Activated CD8-positive, alpha-beta memory T cell treated with anti-CD3 and anti-CD28 coated beads, Interleukin-2, amount 50 U/mL, for 1 hour (primary cell): ENCODE results near the gene KLK5.

ENCODE experiments used
- DNase-seq: peaks from one replicate; pipeline ENCODE4 v3.0.0-alpha.2; 2020; ENCODE audit errors: extremely low read depth

The KLK5 gene

GRCh38 chr19:50969413-50969760 lies 16.5 kb upstream of the KLK5 start, which contains the start of gene KLK6:
Gene KLK6 (minus strand): TSS chr19:50969591. CDS start chr19:50968104, 1,487 bp downstream.
- DNase-seq, result no peak

DNA sequence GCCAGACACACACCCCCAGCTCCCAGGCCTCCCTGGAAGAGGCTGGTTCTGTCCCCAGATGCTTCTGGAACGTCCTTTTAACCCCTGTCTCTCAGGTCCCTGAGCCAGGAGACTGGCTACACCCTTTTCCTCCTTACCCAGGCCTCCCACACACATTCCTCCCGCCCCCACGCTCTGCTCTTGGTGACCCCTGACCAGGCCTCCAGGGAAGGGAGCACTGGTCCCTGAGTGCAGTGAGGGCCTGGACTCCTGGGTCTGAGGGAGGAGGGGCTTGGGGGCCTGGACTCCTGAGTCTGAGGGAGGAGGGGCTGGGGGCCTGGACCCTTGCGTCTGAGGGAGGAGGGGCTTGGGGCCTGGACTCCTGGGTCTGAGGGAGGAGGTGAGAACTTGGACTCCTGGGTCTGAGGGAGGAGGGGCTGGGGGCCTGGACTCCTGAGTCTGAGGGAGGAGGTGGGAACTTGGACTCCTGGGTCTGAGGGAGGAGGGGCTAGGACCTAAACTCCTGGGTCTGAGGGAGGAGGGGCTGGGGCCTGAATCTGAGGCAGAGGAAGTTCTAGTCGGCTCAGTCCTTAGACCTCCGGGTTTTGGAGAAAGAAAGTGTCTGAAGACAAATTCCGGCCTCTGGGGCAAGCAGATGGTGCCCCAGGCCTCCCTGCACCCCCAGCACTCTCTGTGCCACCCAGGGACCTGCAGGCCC lies 16.0 kb upstream of the KLK5 start:
- no peak for DNase-seq

- DNase-seq, result no peak
Measured at GRCh38 chr19:50967929-50968715, 15.3 kb upstream of the KLK5 start.

GRCh38 chr19:50964266-50964665 lies 11.4 kb upstream of the KLK5 start:
- DNase-seq, result no peak

DNA sequence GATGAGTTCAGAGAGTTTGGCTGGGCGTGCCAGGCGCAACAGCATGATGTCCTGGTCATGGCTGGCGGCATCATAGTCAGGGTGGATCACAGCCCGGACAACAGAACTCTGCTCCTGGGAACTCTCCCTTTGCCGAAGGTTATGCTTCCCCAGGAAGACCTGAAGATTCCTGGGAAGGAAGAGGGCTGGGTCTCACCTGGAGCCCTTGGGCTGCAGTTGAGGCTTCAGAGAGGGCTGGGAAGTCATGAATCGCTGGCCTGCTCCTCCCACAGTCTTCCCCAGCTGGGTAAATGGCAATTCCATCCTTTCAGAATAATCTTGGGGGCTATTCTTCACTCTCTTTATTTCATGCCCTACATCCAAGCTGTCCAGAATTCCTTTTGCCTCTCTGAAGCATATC lies 10.5 kb upstream of the KLK5 start:
- no peak for DNase-seq

DNA sequence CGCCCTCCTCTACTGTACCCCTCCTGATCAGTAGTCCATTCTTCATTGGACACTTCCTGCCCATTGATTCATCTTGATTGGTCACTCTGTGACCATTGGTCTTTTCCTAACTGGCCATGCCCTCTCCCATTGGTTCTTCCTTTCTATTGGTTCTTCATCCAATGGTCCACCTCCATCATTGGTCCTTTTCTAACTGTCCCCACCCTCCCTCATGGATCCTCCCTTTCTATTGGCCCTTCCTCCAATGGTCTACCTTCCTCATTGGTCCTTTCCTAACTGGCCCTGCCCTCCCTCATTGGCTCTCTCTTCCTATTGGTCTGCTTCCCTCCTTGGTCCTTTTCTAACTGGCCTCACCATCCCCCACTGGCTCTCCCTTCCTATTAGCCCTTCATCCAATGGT lies 9.4 kb upstream of the KLK5 start:
- no peak for DNase-seq

- no peak for DNase-seq
Measured at GRCh38 chr19:50959731-50960500, 7.1 kb upstream of the KLK5 start.

DNA sequence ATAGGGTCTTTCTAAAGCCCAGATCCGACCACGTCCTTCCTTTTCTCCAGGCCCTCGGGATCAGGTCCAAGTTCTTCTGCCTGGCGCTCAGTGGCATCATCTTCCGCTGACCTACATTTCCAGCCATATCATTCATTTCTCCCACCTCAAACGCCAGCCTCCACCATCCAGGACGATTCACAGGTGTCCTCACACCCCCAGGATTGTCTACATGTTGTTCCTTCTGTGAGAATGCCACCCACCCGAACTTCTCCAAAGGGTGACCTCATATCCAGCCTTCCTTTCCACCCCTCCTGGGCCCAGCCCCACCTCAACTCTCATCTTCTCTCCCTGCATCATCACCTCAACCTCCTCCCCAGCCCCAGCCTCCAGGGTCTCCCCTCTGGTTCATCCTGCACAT lies 4.7 kb upstream of the KLK5 start:
- no peak for DNase-seq

DNA sequence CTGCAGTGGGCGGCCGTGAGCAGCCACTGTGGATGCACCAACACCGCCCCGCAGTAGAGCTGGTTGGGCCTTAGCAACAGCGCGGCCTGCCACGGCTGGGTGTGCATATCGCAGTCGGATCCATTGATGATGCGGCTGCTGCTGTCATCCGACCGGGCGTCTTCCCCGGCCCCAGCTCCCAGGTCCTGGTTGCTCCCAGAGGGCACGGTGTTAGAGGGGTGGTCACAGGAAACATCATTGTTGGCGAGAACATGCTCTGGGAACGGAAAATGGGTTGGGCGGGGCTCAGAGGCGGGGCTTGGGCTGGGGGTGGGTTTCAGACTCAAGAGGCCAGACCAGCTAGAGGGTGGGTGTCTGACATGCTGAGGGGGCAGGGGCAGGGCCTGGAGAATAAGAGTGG lies 3.0 kb downstream of the KLK5 start:
- DNase-seq, result no peak

DNA sequence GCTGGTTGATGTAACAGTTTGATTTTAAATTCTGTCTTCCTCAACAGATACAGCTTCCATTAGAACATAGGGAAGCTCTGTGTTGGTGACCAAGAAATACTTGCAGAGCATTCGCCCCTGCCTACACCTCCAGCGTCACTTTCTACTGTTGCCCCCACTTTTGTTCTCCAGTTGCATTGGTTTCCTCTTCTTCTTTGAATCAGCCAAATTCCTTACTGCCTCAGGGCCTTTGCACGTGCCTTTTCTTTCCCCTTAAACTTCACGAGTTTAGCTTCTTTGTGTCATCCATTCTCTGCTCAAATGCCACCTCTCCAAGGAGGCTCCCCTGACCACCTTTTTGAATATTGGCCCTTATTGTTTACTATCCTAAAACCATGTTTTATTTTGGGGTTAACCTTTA lies 5.7 kb downstream of the KLK5 start:
- no peak for DNase-seq

DNA sequence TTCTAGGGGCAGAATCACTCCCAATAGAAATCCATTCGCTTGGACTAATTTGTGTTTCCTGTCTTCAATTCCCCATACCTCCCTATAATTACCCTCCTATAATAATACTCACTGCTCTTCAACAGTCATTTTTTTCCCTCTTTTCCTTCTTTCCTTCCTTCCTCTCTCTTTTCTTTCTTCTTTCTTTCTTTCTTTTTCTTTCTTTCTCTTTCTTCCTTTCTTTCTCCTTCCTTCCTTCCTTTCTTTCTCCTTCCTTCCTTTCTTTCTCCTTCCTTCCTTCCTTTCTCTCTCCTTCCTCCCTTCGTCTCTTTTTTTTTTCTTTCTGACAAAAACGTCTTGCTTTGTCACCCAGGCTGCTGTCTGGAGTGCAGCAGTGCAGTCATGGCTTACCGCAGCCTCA lies 8.0 kb downstream of the KLK5 start:
- DNase-seq, result no peak

DNA sequence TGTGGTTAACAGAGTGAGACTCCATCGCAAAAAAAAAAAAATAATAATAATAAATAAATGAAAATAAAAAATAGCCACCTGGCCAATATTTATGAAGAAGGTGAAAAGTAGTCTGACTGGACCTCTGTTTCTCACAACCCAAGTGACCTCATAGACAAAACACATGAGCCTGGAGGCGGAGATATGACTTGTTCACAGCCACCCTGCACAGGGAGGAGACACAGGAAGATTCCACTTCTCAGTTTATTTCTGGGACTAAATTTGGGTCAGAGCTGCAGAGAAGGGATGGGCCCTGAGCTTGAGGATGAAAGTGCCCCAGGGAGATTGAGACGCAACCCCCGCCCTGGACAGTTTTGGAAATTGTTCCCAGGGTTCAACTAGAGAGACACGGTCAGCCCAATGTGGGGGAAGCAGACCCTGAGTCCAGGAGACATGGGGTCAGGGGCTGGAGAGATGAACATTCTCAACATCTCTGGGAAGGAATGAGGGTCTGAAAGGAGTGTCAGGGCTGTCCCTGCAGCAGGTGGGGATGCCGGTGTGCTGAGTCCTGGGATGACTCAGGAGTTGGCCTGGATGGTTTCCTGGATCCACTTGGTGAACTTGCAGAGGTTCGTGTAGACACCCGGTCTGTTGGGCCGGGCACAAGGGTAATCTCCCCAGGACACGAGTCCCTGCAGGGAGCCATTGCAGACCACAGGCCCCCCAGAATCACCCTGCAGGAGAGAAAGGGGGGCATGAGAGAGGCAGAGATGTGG lies 9.6 kb downstream of the KLK5 start:
- no peak for DNase-seq

- DNase-seq, result no peak
Measured at GRCh38 chr19:50939596-50939995, 13.2 kb downstream of the KLK5 start.

- no peak for DNase-seq
Measured at GRCh38 chr19:50933640-50934039, 19.2 kb downstream of the KLK5 start.

DNA sequence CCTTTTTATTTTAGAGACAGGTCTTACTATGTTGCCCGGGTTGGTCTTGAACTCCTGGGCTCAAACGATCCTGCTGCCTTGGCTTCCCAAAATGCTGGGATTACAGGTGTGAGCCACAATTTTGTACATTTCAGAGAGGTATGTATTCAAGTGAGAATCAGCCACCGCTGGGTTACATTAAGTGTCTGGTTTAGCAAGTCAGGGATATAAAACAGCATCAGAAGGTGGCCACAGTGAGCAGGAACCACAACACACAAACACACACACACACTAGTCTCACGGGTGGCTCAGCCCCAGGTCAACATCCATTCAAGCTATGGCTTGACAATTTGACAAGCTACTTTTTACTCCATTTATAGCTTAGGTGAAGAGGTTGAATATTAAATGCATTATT lies 20.2 kb downstream of the KLK5 start:
- no peak for DNase-seq

- DNase-seq, result no peak
Measured at GRCh38 chr19:50932018-50932689, 20.7 kb downstream of the KLK5 start.

DNA sequence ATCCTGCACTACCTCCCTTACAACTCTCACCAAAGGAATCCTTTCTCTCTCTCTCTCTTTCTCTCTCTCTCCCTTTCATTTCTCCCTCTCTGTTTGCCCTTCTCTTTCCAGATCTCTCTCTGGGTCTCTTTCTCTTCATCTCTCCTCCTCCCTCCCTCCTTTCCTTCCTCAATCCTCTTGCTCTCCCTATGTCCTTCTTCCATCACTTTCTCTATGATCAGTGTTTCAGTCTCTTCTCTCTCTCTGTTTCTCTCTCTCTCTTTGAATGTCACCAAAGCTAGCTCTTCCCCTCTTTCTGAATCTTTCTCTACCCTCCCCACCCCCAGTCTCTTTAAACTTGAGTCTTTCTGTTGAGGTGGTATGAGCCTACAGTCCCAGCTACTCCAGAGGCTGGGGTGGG lies 21.8 kb downstream of the KLK5 start:
- no peak for DNase-seq

GRCh38 chr19:50928831-50929230 lies 24.0 kb downstream of the KLK5 start:
- DNase-seq, result no peak

GRCh38 chr19:50926144-50926543 lies 26.7 kb downstream of the KLK5 start:
- no peak for DNase-seq

GRCh38 chr19:50925734-50926133 lies 27.1 kb downstream of the KLK5 start:
- DNase-seq, result no peak

- no peak for DNase-seq
Measured at GRCh38 chr19:50924586-50924985, 28.3 kb downstream of the KLK5 start.
